Measurements from ENCODE around the gene SLC9A9.
A peak's percentile ranks its signal among the peaks of the same experiment; 100 is the strongest.

DNA sequence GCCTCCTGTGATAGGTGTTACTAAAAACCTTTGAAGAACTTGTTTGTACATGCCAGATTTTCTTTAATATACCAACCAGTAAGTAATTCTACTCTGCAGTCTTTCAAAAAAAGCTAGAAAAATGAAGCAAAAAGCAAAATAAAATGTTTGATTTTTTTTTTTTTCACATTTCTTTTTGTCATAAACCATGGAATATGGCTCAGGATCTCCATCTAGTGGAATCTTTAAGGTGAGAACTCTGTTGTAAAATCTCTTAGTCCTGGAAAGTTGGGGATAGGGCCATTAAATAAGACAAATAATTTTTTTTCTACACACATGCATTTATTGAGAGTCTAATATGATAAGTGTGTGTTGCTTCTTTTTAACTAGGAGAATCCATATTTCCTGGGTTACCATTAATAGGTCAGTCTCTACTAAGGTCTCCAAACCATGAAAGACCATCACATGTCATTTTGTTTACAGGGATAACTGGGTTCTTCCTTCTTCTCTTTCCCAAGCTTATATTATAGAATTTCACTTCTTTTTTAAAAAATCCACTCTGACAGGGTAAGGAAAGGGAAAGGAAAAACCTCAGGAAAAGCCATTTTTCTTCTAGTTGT lies 84.6 kb downstream of the SLC9A9 start:
- no peak for TF ChIP-seq EZH2 (IDR thresholded peaks at IDR 0.05; ENCODE audit: low read length)
- TF ChIP-seq, protein P1, sequence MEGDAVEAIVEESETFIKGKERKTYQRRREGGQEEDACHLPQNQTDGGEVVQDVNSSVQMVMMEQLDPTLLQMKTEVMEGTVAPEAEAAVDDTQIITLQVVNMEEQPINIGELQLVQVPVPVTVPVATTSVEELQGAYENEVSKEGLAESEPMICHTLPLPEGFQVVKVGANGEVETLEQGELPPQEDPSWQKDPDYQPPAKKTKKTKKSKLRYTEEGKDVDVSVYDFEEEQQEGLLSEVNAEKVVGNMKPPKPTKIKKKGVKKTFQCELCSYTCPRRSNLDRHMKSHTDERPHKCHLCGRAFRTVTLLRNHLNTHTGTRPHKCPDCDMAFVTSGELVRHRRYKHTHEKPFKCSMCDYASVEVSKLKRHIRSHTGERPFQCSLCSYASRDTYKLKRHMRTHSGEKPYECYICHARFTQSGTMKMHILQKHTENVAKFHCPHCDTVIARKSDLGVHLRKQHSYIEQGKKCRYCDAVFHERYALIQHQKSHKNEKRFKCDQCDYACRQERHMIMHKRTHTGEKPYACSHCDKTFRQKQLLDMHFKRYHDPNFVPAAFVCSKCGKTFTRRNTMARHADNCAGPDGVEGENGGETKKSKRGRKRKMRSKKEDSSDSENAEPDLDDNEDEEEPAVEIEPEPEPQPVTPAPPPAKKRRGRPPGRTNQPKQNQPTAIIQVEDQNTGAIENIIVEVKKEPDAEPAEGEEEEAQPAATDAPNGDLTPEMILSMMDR (optimal IDR thresholded peaks at IDR 0.05 in 1 of 3, IDR thresholded peaks at IDR 0.05 in 1 of 3, conservative IDR thresholded peaks at IDR 0.05 in 1 of 3; ENCODE audit: extremely low read depth in 1 of 3, insufficient read depth in 2 of 3, low read length in 3 of 3), result peak in 2 of 3 experiments; percentile 44 to 47

All from keratinocyte (primary cell).